Sigmoid colon (tissue), 7 donors: Measurements from ENCODE around the gene MET. TPM values are rescaled to one million over a fixed set of nuclear protein-coding genes. Genes with fewer than 3 reads are reported as not detected.
"Not testable (repeated sequence)": the region's sequence is repeated elsewhere in the genome, so short reads cannot be mapped to it uniquely, and the experiment has no call there.

Experiments
- DNase-seq: peaks from one replicate; pipeline ENCODE4 v3.0.0-alpha.2; 2019
- H3K27ac ChIP-seq, 4 donors: fragments of 200-600 bp; sonication (generic); one replicate each; pipeline ENCODE4 v1.5.1; 2016 to 2019; ENCODE audit warnings: mild to moderate bottlenecking in 1 of 4
- H3K27me3 ChIP-seq, 3 donors: fragments of 200-600 bp; sonication (generic); one replicate each; pipeline ENCODE4 v1.5.1; 2019; ENCODE audit warnings: mild to moderate bottlenecking in 1 of 3
- H3K36me3 ChIP-seq, 4 donors: fragments of 200-600 bp; sonication (generic); one replicate each; pipeline ENCODE4 v1.5.1; 2016 to 2019
- H3K4me1 ChIP-seq, 4 donors: fragments of 200-600 bp; sonication (generic); one replicate each; pipeline ENCODE4 v1.5.1; 2017 to 2019
- H3K4me3 ChIP-seq, 4 donors: fragments of 200-600 bp; sonication (generic); one replicate each; pipeline ENCODE4 v1.5.1; 2017 to 2019; ENCODE audit warnings: mild to moderate bottlenecking in 2 of 4, moderate library complexity in 1 of 4
- H3K9me3 ChIP-seq, 4 donors: fragments of 200-600 bp in 3 of 4; sonication (generic) in 3 of 4; one replicate each; pipeline versions ENCODE4 v1.5.1 to v1.6.1; 2013 to 2019
- EP300 ChIP-seq, 4 donors: sonication (generic); formaldehyde crosslinking; IDR thresholded peaks; one replicate each; pipeline ENCODE4 v1.6.1; 2017; ENCODE audit warnings: antibody characterized with exemption in 4 of 4
- POLR2A ChIP-seq, 2 donors: fragments of 450-650 bp; IDR thresholded peaks; one replicate each; pipeline ENCODE4 v1.6.1; 2016; ENCODE audit warnings: antibody characterized with exemption in 2 of 2, mild to moderate bottlenecking in 2 of 2, moderate library complexity in 2 of 2
- POLR2AphosphoS5 ChIP-seq, 4 donors: sonication (generic); formaldehyde crosslinking; IDR thresholded peaks; one replicate each; pipeline ENCODE4 v1.6.1; 2017; ENCODE audit warnings: antibody characterized with exemption in 4 of 4
- WGBS, 2 donors: extraction: QIAGEN DNeasy Blood & Tissue Kit; methylation state at CpG; one replicate each; pipeline ENCODE4 v1.1.7; 2013; 5-methylcytosine and 5-hydroxymethylcytosine counted together
- intact Hi-C: fragments of 100-400 bp; cut with DNase I; formaldehyde crosslinking; loops from one replicate; pipeline ENCODE4 v1.15.1; 2023
- polyA plus RNA-seq, 3 donors: library from polyadenylated mRNA; stranded (reverse); fragments of 200-250 nt; gene quantifications; one replicate each; pipeline ENCODE4 v1.2.3, GENCODE V29; 2013
- total RNA-seq, 4 donors: library from RNA; depleted of rRNA; stranded (reverse); fragments of >200 nt; gene quantifications; one replicate each; pipeline ENCODE4 v1.1.0, GENCODE V29; 2016
- TF ChIP-seq, protein P1 (sequence below), 4 experiments: fragments of 450-650 bp in 3 of 4; fragments of 200-600 bp in 1 of 4; IDR thresholded peaks; one replicate each; pipeline ENCODE4 v1.5.1; 2016 to 2019; ENCODE audit warnings: antibody characterized with exemption in 4 of 4, mild to moderate bottlenecking in 3 of 4, moderate library complexity in 2 of 4
- donor health status: healthy with polysubstance abuse.
- donor health status: Bipolar disorder and iron deficiency.
- donor health status: healthy.

The MET gene
- total and polyA plus RNA-seq, 7 donors, result 1.2 to 21.6 (median 15.9) TPM

DNA sequence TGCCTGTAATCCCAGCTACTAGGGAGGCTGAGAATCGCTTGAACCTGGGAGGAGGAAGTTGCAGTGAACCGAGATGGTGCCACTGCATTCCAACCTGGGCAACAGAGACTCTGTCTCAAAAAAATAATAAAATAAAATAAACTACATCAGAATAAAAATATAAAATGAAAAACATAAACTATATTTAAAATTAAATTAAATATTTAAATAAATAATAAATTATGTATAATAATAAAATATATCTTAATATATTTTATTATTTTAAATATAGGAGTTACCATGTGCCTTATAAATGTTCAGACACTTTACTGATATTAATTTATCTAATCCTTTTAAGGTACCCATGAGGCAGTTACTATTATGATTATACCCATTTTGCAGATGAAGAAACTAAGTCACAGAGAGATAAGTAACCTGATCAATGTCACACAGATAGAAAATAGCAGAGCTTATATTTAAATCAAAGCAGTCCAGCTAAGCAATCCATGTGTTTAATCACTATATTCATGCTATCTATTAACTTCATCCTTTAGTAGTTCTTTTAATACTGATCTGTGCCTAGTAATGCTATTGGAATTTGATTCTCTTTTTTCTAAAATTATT, 30.3 kb upstream of the MET start:
- Histone ChIP-seq H3K4me1 (peaks cover 0 to 3% (median 0%) of the 10 kb centered on the region in 4 donors), H3K9me3 (no peaks in the 10 kb centered on the region), H3K27ac (no peak overlapping the region), H3K36me3 (no peaks in the 10 kb centered on the region), H3K27me3 (no peaks in the 10 kb centered on the region), H3K4me3 (no peak overlapping the region)
- no peak for DNase-seq
- intact Hi-C loops, result no loop called here
- TF ChIP-seq POLR2AphosphoS5 (IDR thresholded peaks at IDR 0.05) (no peak), POLR2A (IDR thresholded peaks at IDR 0.05) (no peak), EP300 (IDR thresholded peaks at IDR 0.05) (no peak)
- TF ChIP-seq, protein P1, sequence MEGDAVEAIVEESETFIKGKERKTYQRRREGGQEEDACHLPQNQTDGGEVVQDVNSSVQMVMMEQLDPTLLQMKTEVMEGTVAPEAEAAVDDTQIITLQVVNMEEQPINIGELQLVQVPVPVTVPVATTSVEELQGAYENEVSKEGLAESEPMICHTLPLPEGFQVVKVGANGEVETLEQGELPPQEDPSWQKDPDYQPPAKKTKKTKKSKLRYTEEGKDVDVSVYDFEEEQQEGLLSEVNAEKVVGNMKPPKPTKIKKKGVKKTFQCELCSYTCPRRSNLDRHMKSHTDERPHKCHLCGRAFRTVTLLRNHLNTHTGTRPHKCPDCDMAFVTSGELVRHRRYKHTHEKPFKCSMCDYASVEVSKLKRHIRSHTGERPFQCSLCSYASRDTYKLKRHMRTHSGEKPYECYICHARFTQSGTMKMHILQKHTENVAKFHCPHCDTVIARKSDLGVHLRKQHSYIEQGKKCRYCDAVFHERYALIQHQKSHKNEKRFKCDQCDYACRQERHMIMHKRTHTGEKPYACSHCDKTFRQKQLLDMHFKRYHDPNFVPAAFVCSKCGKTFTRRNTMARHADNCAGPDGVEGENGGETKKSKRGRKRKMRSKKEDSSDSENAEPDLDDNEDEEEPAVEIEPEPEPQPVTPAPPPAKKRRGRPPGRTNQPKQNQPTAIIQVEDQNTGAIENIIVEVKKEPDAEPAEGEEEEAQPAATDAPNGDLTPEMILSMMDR (IDR thresholded peaks at IDR 0.05), result no peak
- WGBS, 2 donors, result 94 to 95% methylated on average over 2 of the region's 2 CpGs

DNA sequence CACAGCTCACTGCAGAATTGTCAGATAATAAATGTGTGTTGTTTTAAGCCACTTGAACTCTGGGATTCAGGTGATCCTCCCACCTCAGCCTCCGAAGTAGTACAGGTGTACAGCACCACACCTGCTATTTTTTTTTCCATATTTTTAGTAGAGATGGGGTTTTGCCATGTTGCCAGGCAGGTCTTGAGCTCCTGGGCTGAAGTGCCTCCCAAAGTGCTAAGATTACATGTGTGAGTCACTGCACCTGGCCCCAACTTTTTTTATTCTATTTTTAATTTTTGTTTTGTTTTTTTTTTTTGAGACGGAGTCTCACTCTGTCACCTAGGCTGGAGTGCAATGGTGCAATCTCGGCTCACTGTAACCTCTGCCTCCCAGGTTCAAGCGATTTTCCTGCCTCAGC, 28.8 kb upstream of the MET start:
- DNase-seq, H3K36me3 ChIP-seq, H3K4me1 ChIP-seq, H3K9me3 ChIP-seq, H3K27ac ChIP-seq, H3K4me3 ChIP-seq, intact Hi-C loops, H3K27me3 ChIP-seq: not testable (repeated sequence)
- 80 to 87% methylated on average over 4 of the region's 4 CpGs for WGBS, 2 donors

DNA sequence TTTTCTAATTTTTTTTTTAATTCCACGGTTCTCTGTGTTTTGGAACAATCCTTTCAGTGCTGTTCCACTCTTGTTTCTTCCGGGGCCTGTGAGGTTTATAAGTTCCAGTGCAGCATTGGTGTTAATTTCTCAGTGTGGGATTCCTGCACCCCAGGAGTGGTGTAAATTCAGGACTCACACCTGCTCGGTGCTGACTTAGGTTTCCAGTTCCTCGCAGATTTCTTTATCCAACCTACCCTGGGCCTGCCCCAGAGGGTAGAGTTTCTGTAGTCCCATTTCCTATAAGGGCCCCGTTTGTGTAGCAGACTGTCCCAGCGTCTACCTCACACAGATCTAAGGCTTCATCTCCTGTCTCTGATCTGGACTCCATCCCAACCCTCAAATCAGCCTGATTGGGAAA, 27.4 kb upstream of the MET start:
- Histone ChIP-seq H3K27ac (no peak overlapping the region), H3K9me3 (no peaks in the 10 kb centered on the region), H3K36me3 (no peaks in the 10 kb centered on the region), H3K27me3 (no peaks in the 10 kb centered on the region), H3K4me1 (no peaks in the 10 kb centered on the region), H3K4me3 (no peak overlapping the region)
- intact Hi-C loops, result no loop called here
- WGBS, 2 donors, result 88 to 90% methylated on average over 6 of the region's 6 CpGs
- no peak for DNase-seq
- TF ChIP-seq, protein P1 (IDR thresholded peaks at IDR 0.05), result no peak
- TF ChIP-seq POLR2AphosphoS5 (IDR thresholded peaks at IDR 0.05), result no peak
- no peak for TF ChIP-seq POLR2A (IDR thresholded peaks at IDR 0.05)
- no peak for TF ChIP-seq EP300 (IDR thresholded peaks at IDR 0.05)

DNA sequence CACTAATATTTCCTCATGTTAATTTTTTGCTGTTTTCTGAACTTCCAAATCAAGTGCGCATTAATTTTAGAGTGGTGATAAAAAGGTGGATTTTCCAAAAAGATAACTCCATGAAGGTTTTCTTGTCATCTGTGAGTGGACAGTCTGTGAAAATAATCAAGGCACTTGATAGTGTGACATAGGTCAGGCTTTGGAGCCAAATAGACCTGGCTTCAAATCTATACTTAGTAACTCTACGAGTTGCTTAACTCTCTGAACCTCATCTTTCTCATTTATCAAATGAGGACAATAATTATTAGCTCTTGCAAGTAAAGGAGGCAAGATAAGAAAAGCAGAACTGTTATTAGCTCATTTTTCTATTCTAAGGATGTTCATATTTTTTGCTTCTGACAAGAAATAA, 24.7 kb upstream of the MET start:
- DNase-seq, result no peak
- H3K4me1 ChIP-seq, result peaks cover 0 to 2% (median 0%) of the 10 kb centered on the region in 4 donors
- H3K36me3 ChIP-seq, result no peaks in the 10 kb centered on the region
- no peak overlapping the region for H3K4me3 ChIP-seq
- no peaks in the 10 kb centered on the region for H3K27me3 ChIP-seq
- no peaks in the 10 kb centered on the region for H3K9me3 ChIP-seq
- intact Hi-C loops, result no loop called here
- no peak overlapping the region for H3K27ac ChIP-seq
- WGBS, 2 donors, result 81 to 87% methylated on average over 2 of the region's 2 CpGs
- TF ChIP-seq, protein P1 (IDR thresholded peaks at IDR 0.05), result no peak
- TF ChIP-seq POLR2AphosphoS5 (IDR thresholded peaks at IDR 0.05), result no peak
- no peak for TF ChIP-seq POLR2A (IDR thresholded peaks at IDR 0.05)
- TF ChIP-seq EP300 (IDR thresholded peaks at IDR 0.05), result no peak

DNA sequence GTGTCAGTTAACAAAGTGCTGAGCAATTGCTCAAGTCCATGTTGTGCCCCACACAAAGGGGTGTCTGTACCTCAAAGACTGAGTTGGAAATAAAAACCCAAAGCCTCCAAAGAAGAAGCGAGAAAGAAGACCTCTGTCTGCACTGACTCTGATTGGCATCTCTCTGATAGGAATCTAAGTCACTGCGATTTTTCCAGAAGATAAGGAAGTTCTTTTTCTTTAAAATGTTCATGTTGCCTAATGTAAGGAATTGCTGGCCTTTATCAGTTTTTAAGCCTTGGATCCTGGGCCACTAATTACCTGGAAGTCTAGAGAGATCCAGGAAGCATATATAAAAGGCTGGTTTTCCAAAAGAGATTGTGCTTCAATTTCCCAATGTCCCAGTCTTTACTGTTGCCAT, 24.1 kb upstream of the MET start:
- 80 to 81% methylated on average over 2 of the region's 2 CpGs for WGBS, 2 donors
- intact Hi-C loops, result no loop called here
- TF ChIP-seq EP300 (IDR thresholded peaks at IDR 0.05), result no peak
- TF ChIP-seq POLR2A (IDR thresholded peaks at IDR 0.05), result no peak
- no peak for TF ChIP-seq POLR2AphosphoS5 (IDR thresholded peaks at IDR 0.05)
- TF ChIP-seq, protein P1 (IDR thresholded peaks at IDR 0.05), result no peak
- no peaks in the 10 kb centered on the region for H3K36me3 ChIP-seq
- no peak overlapping the region for H3K4me3 ChIP-seq
- DNase-seq, result no peak
- H3K27ac ChIP-seq, result no peak overlapping the region
- peaks cover 0 to 8% (median 1%) of the 10 kb centered on the region in 4 donors for H3K4me1 ChIP-seq
- no peaks in the 10 kb centered on the region for H3K27me3 ChIP-seq
- H3K9me3 ChIP-seq, result no peaks in the 10 kb centered on the region
